NB4 (cell line): ENCODE measurements around the gene SYNPO2L.

Source experiments
- DNase-seq: peaks from one replicate; pipeline ENCODE4 v3.0.0; 2010; ENCODE audit warnings: low read depth
- H3K4me3 ChIP-seq: one replicate; pipeline ENCODE4 v1.5.1; 2011; ENCODE audit warnings: mild to moderate bottlenecking, low read depth, low read length, moderate library complexity
- CTCF ChIP-seq: IDR thresholded peaks from one replicate; pipeline ENCODE4 v1.5.1; 2012; ENCODE audit warnings: low read depth, low read length
- MYC ChIP-seq: IDR thresholded peaks from 2 replicates; pipeline ENCODE4 v1.6.1; 2011; ENCODE audit warnings: low read depth, low read length
- POLR2A ChIP-seq: IDR thresholded peaks from 2 replicates; pipeline ENCODE4 v1.6.1; 2011; ENCODE audit warnings: mild to moderate bottlenecking; ENCODE audit not compliant: insufficient read length; ENCODE audit errors: extremely low read depth
- TF ChIP-seq, protein P1 (sequence below): IDR thresholded peaks from 2 replicates; pipeline ENCODE4 v1.6.1; 2011; ENCODE audit warnings: low read depth, low read length

The SYNPO2L gene

GRCh38 chr10:73648975-73649829 is 6.6 kb downstream of the SYNPO2L start:
- DNase-seq: no peak
- TF ChIP-seq MYC (no peak), POLR2A (no peak), CTCF (no peak)
- TF ChIP-seq, protein P1, sequence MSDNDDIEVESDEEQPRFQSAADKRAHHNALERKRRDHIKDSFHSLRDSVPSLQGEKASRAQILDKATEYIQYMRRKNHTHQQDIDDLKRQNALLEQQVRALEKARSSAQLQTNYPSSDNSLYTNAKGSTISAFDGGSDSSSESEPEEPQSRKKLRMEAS: no peak
- H3K4me3 ChIP-seq: no peak overlapping the region

GRCh38 chr10:73647875-73648651 is 7.8 kb downstream of the SYNPO2L start:
- no peak overlapping the region for H3K4me3 ChIP-seq
- DNase-seq: no peak
- TF ChIP-seq, protein P1: no peak
- TF ChIP-seq CTCF (no peak), POLR2A (no peak), MYC (no peak)

- no peak for DNase-seq
- no peak overlapping the region for H3K4me3 ChIP-seq
These were observed 8.5 kb downstream of the SYNPO2L start for GRCh38 chr10:73647211-73647874.

DNA sequence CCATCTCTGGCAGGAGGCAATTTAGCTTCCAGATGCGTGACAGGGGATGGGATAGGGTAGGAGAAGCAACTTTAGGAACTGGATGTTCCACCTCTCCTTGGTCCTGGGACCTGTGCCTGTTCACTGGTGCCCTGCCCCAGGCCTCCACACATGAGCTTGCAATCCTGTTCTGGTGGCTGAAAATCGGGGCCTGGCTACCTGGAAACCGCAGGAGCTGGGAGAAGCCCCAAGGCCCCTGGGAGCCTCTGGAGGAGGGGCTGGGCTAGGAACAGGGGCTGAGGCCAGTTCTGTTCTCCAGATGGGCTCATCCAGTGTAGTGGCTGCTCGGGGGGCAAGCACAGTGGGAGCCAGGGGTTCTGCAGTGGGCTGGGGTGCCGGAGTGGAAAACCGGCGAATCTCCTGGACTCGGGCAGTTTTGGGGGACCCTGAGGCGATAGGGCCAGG is 9.2 kb downstream of the SYNPO2L start:
- no peak overlapping the region for H3K4me3 ChIP-seq
- no peak for DNase-seq
- TF ChIP-seq, protein P1: no peak
- no peak for TF ChIP-seq CTCF

More at GRCh38 chr10:73647211-73647874, 8.5 kb downstream of the SYNPO2L start:
- no peak for TF ChIP-seq MYC
- TF ChIP-seq CTCF: no peak
- TF ChIP-seq, protein P1: no peak

DNA sequence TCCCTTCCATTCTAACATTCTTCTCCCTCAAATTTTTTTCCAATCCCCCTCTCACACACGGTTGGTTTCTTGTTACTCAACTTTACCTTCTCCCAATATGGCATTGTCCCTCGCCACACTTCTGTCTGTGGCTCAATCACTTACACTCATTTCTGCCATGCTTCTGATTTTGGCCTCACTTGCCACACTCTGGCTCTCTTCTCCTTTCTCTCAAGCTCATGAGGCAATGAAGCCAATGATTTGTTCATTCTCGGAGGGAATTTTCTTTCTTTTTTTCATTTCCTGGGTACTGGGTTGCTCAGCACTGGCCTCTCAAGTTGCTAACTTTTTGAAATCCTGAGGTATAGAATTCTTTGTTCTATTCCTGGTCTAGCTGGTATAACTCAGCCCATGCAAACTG is 10.6 kb downstream of the SYNPO2L start:
- TF ChIP-seq, protein P1: no peak
- TF ChIP-seq POLR2A (no peak), MYC (no peak), CTCF (no peak)
- DNase-seq: no peak
- no peak overlapping the region for H3K4me3 ChIP-seq
